ENCODE results near the gene PSMG4.

GRCh38 chr6:3294396-3294795, 35.6 kb downstream of the PSMG4 start:
- TF ChIP-seq CREB1 (IDR thresholded peaks at IDR 0.05): no peak
- TF ChIP-seq BRCA1 (IDR thresholded peaks at IDR 0.05; ENCODE audit: low read depth, low read length): no peak

Measured in H1 (cell line).